CD4-positive, alpha-beta T cell treated with Interleukin-17A for 1 hour (primary cell): Measurements from ENCODE around the gene LAMA2.

Source experiments
- DNase-seq: peaks from one replicate; pipeline ENCODE4 v3.0.0-alpha.2; 2020

The LAMA2 gene

DNA sequence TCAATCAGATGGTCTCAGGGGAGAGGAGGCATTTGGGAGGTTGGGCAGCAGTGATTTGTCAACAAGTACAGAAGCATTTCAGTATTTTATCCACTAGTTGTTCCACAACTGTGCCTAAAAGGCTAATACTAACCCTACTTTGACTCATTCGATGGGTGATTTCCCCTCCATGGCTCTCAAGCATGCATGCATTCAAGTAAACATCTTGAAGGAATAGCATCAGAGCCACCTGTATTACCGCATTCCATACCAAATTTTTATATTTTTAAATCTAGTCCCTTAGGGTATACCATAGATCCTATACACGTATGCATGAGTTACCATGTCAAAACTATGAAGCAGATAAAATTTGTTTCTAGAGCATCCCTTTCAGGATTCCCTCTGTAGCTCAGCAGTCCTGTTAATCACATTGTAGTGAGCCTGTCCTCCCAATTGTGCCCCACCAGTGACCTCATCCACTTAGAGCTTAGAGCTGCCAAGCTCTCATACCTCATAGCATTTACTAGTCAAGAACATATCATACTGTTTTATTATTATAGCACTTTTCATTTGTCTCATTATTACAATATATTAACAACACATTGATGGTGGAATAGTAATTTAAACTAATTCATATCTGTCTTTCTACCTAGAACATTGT lies 213.8 kb downstream of the LAMA2 start:
- DNase-seq: no peak

- DNase-seq: no peak
Measured at GRCh38 chr6:129098061-129098553, 215.2 kb downstream of the LAMA2 start.

DNA sequence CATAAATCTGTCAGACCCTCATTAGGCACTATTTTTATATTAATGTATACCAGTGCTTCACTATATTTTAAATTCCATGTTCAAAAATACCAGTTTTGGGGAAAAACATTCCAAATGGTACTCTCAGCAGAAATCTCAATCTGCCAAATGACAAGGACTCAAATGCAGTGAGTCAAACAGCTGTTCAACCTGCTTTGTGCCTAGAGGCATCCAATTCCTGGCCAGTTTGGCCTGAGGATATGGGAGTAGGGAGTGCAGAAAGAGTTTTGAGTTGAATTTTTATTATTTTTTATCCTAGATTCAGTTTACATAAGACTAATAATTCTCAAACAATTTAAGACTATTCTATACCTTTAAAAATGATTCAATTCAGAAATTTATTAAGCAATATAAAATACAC lies 216.8 kb downstream of the LAMA2 start:
- no peak for DNase-seq

GRCh38 chr6:129100164-129100563 lies 217.2 kb downstream of the LAMA2 start:
- no peak for DNase-seq

- no peak for DNase-seq
Measured at GRCh38 chr6:129102741-129103140, 219.8 kb downstream of the LAMA2 start.

DNA sequence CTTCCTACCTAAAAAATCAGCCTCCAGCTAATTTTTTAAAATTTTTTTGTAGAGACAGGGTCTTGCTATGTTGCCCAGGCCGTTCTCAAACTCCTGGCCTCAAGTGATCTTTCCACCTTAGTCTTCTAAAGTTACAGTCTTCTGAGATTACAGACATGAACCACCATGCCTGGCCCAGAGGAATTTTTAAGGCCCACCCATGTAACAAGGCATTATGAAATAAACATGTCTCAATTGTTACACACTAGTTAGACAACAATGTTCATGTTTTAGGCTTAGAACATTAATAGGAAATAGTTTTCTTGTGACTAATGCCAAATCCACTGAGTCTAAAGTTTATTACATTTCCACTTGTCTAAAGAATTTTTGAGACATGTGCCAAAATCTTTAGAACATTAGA lies 221.2 kb downstream of the LAMA2 start:
- no peak for DNase-seq

DNA sequence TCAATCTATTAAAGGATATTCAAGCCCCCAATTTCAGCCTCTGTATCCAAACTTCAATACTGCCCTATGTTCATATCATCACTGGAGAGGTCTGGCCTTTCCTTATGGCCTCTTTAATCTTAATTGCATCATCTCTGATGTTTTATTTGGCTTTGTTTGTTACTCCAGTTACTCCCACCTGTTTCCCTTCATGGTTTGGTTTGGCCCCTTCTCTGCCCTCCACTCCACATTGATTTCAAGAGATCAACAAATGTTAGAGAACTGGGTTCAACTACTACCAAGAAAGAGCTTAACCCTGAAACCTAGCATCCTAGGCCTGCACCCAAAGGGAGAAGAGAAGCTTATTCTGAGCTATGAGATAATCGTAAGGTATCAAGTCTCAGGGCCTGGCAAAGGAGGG lies 221.6 kb downstream of the LAMA2 start:
- no peak for DNase-seq

DNA sequence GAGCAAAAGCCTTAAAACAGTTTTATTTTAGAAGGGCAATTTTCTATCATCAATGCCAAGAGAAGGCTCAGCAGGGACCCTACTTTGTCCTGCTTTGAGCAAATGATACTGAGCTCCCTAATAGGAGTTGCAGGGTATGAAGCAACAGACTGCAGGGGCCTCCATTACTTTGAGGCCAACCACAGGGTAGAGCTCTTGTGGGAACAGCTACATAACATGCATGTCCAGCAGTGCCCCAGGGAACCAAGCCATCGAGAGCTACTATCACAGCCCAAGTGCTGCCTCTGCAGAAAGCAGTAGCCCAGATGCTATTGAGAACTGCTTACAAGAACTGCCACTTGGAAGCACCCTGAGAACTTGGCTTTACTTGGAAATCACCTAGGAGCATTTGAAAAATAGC lies 222.1 kb downstream of the LAMA2 start:
- DNase-seq: no peak

DNA sequence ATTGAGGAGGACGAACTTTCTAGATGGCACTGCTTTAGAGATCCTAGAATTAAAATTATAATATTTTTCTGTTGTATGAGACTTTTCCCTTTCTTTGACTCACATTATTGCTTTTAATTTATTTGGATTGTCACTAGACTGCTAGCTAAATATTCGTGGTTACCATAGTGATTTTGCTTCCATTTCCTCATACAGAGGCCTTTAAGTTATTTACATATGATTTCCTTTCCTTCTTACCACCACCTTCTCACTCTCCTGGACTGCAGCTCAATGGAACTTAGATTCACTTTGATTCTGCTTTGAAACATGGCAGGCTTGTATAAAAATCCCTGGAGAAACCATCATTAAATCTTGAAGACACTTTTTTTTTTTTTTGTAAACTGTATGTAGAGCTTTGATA lies 222.9 kb downstream of the LAMA2 start:
- no peak for DNase-seq

GRCh38 chr6:129108337-129108736 lies 225.4 kb downstream of the LAMA2 start:
- DNase-seq: no peak

DNA sequence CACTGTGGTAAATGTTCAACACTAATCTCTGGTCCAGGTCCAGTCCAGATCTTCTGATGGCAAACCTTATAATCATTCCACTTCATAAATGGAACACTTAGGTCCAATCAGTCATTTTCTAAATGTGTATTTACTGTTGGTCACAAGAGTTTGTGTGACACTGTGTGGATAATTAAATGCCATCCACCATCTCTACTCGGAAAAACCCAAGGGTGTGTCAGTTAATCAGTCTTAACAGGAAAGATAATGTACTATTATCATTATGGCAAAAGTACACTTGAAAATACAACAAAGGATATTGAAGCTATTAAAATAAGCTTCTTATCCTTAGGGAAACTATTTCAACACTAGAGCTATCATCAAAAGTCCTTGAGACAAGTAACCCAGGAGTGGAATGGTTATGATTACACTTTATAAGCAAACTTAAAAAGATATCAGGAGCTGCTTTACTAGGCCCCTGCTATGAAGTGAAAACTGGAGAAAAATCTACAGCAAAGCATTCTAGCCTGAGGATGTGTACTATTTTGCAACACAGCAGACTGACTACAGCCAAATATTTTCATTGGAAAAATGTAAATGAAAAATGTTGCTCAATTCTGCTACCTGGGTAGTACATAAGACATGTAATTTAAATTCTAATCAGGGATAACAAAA lies 227.9 kb downstream of the LAMA2 start:
- DNase-seq: no peak

GRCh38 chr6:129111346-129111745 lies 228.4 kb downstream of the LAMA2 start:
- no peak for DNase-seq

DNA sequence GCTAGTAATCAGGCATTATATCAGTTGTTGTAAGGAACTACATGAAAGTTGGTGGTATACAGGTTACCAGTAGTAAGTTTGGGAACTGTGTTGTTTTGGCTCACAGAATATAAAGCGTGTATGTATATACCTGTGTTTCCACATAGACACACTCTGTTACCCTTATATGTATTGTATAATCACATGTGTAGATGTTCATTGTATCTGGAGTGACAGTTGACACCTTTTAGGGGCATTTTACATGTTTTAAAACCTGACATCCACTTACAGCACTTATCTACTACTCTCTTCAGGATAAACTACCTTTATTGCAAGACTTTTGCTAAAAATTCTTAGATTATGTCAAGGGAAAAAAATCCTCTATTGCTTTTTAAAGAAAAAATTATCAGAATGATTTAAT lies 228.9 kb downstream of the LAMA2 start:
- DNase-seq: no peak

- no peak for DNase-seq
Measured at GRCh38 chr6:129112591-129112990, 229.7 kb downstream of the LAMA2 start.

DNA sequence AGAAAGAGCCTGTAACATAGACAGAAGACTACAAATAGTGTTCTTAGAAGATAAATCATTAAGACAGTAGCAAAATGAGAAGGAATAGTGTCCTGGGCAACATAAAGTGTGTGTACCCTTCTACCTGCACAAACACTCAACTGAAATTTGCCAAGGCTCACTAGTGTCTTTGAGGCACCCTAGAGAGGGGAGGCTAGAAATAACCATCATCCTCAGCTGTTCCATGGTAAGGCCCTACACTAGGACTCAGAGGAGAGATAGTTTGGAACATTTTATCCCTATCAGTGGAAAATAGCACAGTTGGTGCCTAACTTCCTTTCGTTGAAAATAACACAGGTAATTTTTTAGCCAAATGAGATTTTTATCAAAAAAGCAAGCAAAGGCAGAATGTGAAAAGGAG lies 230.7 kb downstream of the LAMA2 start:
- DNase-seq: no peak

- no peak for DNase-seq
Measured at GRCh38 chr6:129114636-129115391, 231.9 kb downstream of the LAMA2 start.

- DNase-seq: no peak
Measured at GRCh38 chr6:129115471-129115870, 232.5 kb downstream of the LAMA2 start.

GRCh38 chr6:129117355-129117754 lies 234.4 kb downstream of the LAMA2 start:
- DNase-seq: no peak

DNA sequence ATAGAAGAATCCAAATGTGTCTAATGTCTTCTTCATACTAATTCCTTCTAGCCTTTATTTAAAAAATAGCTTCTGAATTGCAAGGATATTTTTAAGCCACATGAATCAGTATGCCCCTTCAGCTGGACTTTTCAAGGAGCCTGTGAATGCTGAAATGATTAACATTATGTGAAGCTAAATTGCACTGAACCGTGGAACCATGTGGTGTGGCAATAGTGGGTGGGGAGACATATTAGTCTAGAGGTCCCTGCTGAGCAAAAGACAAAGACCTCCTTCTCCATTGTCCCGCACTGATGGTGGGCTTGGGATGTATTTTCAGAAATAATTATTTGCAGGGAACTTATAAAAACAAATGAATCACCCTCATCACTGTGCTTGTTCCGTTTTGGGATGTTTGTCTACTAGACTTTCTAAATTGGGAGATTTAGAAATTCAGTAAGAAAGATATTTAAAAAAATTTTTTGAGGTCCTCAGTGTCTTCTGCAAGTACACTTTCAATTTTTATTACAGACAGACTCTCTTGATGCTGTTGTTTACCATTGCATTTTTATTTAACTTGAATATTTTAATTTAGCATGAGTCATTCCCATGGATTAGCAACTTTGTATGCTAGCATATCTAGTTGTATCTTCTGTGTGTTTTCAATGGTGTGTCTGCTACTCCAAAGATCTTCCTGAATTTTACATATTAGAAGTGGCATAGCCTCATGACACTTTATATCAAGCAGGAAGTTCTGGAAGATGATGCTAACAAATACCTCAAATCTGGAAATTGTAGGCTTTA lies 238.1 kb downstream of the LAMA2 start:
- no peak for DNase-seq

DNA sequence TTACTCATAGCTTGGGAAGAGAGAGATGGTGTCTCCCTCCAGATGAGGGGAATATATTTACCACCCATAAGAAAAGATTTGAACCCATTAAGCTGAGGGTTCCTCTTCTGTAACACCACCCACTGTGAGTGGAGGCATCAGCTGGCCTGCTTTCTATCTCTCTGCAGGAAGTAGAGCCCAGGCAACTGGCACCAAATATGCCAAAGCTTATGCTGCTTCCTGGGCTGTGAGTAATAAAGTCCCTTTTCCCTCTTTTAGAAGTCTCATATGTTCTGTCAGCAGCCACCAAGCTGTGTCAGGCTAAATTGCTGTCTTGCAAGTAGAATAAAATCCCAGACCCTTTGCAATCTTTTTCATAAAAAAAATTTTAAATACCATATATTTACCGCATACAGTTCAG lies 241.4 kb downstream of the LAMA2 start:
- no peak for DNase-seq

GRCh38 chr6:129130106-129130505 lies 247.2 kb downstream of the LAMA2 start:
- DNase-seq: no peak

DNA sequence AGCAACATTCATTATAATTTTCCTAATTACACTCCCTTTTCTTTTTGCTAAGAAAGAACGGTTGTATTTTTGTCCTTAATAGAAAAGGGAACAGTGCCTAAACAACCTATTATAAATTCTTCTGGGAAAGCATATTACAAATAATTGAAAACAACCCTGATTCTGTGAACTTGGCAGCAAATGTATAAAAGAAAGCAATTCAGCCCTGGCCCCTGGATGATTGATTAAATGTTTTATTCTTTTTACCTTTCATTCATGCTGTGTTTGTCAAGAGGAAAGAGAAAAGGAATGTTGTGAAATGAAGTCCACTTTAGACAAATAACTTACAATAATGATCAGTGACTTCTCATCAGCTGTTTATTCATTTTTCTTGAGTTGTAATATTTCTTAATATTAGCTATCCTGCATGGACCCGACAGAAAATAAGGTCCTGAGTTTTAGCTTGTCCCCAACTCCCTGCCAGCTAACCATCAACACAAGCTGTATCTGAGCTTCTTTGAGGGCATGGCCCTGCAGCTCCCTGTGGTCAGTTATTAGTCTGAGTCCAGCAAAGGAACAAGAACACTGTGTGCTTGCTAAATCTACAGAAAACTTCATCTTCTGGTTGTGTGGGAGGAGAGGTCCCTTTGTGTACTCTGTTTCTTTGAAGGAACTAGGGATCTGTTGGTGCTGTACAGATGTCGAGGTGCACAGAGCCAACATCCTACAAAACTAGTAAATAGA lies 248.2 kb downstream of the LAMA2 start:
- DNase-seq: no peak

DNA sequence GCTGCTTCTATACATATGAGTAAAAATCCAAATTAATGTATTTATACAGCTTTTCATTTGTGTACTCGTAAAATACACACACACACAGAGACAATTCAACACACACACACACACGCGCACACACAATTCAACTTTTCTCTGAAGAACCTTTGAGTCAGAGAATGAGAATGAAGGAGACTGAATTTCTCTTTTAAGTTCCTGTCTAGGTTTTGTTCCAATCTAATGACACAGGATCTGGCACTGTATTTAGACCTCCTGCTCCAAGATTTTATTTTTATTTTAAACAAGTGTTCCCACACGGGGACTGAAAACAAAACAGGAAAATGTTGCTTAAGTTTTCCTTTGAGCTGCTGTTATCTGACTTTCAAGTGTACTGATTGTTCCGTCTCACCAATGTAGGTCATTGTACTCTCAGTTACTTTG lies 250.8 kb downstream of the LAMA2 start:
- DNase-seq: no peak
